GM12865 (cell line): ENCODE measurements around the gene CALD1.

Experiments
- DNase-seq: peaks from one replicate; pipeline ENCODE4 v3.0.0; 2010; ENCODE audit warnings: low read depth
- H3K4me3 ChIP-seq: 2 replicates; pipeline ENCODE4 v1.5.1; 2011; ENCODE audit warnings: mild to moderate bottlenecking, low read depth, low read length, control low read depth
- TF ChIP-seq, protein P1 (sequence below): IDR thresholded peaks from 2 replicates; pipeline ENCODE4 v1.5.1; 2011; ENCODE audit warnings: low read length, control low read depth, low read depth, inconsistent platforms; ENCODE audit not compliant: insufficient read depth; ENCODE audit errors: missing control alignments

The CALD1 gene

DNA sequence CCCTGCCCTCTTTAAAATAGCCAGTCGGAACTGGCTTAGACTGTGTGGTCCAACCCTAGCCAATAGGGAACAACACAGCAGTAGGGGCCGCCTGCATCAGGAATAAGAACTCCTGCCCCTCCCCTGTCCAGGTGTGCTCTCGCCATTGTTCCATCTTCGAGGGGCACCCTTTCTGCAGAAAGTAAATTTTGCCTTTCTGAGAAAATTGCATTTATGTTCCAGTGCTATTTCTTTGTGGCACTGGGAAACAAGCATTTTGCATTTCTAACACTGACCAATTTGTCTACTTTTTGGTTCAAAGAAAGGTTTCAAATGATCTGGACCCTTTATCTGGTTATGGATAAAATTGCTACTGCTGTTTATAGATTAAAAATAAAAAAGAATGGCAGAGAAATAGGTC lies 116.6 kb downstream of the CALD1 start:
- TF ChIP-seq, protein P1, sequence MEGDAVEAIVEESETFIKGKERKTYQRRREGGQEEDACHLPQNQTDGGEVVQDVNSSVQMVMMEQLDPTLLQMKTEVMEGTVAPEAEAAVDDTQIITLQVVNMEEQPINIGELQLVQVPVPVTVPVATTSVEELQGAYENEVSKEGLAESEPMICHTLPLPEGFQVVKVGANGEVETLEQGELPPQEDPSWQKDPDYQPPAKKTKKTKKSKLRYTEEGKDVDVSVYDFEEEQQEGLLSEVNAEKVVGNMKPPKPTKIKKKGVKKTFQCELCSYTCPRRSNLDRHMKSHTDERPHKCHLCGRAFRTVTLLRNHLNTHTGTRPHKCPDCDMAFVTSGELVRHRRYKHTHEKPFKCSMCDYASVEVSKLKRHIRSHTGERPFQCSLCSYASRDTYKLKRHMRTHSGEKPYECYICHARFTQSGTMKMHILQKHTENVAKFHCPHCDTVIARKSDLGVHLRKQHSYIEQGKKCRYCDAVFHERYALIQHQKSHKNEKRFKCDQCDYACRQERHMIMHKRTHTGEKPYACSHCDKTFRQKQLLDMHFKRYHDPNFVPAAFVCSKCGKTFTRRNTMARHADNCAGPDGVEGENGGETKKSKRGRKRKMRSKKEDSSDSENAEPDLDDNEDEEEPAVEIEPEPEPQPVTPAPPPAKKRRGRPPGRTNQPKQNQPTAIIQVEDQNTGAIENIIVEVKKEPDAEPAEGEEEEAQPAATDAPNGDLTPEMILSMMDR, result no peak
- H3K4me3 ChIP-seq, result no peak overlapping the region
- DNase-seq, result no peak

DNA sequence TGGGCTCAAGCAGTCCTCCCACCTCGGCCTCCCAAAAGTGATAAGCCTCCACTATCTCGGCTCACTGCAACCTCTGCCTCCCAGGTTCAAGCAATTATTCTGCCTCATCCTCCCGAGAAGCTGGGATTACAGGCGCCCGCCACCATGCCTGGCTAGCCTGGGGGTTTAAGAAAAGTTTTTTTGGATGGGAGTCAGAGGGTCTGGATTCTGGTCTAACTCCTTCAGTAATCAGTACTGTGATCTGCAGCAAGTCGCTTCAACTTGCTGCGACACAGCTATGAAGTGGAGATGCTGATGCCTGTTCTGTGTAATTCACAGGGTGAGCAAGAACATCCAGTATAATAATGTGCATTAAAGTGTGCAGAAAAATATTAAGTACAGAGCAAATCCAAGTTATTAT lies 118.5 kb downstream of the CALD1 start:
- no peak for DNase-seq
- H3K4me3 ChIP-seq, result no peak overlapping the region
- TF ChIP-seq, protein P1, result no peak

DNA sequence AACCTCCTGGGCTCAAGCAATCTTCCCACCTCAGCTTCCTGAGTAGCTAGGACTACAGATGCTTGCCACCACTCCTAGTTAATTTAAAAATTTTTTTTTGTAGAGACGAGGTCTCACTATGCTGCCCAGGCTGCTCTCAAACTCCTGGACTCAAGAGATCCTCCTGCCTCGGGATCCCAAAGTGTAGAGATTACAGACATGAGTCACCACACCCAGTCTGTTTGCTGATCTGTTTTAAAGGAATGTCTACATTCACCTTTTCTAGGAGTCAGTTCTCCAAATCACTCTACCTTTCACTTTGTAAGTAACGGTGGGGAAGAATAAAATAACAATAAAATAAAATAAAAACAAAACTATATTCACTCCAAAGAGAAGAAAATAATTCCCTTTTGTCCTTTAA lies 120.3 kb downstream of the CALD1 start:
- TF ChIP-seq, protein P1, result no peak
- DNase-seq, result no peak
- H3K4me3 ChIP-seq, result no peak overlapping the region

DNA sequence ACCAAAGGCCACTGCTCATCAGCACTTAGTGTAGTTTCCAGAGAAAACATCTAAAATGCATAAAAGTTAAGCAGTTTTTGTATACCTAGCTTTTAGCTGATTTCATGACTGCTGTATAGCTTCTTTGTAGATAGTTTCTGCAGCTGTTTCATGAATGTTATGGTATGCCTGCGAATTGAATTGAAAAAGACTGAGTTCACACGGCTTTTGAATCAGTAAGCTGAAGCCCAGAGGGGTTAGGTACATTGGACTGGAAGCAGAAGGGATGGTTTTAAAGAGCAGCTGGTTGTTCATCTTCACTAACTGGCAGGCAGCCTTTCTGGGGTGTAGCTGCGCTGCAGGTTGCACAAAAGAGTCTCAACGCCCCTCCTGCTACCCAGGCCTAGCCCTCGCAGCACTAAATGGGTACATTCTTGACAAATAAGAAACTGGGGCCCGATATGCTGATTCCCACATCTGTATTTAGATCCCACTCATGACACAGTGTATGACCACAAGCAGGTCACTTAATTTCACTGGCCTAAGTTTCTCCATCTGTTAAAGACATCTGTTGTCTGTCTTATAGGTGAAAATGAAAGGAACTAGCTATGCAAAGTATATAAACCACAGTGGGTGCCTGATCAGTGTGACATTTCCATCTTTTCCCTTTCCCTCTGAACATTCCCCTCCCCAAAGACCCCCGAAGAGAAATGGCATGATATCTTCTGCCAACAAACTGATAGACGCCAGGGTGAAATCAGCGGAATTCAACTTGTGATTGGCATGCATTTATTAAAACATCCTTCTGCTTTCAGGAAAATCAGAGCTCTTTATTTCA lies 120.9 kb downstream of the CALD1 start:
- no peak overlapping the region for H3K4me3 ChIP-seq
- TF ChIP-seq, protein P1, result no peak
- DNase-seq, result peak; percentile 60

DNA sequence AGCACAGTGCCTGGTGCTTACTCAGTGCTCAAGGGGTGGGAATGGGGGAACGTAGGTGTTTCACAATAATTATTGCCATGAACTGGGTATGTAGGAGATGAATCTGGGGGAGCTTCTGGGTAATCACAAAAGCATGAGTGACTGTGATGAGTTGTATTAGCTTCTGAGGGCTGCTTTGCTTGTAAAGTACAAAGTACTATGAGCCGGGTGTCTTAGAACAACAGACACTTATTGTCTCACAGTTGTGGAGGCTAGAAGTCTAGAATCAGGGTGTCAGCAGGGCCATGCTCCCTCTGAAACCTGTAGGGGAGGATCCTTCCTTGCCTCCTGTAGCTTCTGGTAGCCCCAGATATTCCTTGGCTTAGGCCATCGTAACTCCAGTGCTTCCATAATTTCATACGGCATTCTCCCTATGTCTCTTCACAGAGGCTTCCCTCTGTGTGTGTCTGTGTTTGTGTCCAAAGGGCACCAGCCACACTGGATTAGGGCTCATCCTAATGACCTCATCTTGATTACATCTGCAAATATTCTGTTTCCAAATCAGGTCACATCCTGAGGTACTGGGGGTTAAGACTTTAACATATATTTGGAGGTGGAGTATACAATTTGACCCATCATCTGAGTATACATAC lies 122.1 kb downstream of the CALD1 start:
- DNase-seq, result no peak
- TF ChIP-seq, protein P1, result no peak
- no peak overlapping the region for H3K4me3 ChIP-seq

DNA sequence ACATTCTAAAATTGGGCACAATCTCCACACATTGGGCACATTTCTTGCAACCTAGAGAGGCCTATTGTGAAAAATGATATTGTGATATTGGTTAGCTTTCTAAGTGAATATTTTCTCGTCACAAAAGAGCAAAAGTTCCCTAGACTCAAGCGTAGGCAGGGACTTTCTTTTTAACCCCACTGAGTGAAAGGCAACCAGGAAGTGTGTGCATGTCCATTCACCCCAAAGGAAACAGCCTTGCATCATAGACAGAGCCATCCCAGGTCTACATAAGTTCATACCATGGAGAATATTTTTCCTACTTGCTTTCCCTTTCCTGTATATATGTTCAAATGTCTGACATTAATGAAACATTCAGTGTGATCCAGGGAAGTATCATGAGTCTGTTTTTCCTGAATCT lies 122.6 kb downstream of the CALD1 start:
- TF ChIP-seq, protein P1, result no peak
- no peak overlapping the region for H3K4me3 ChIP-seq
- peak; percentile 12 for DNase-seq
